ENCODE measurements around the gene MAMDC4. TPM values are rescaled to one million over a fixed set of nuclear protein-coding genes. Genes with fewer than 3 reads are reported as not detected.
"Not testable (repeated sequence)": the region's sequence is repeated elsewhere in the genome, so short reads cannot be mapped to it uniquely, and the experiment has no call there.

The MAMDC4 gene
- total RNA-seq, 2 donors from 2014 or later, result 19.1 to 20.1 TPM

- no peak for ATAC-seq
- intact Hi-C loops (cut with DNase I, micrococcal nuclease), result no loop called here
Observed at GRCh38 chr9:136823136-136824046, 28.8 kb upstream of the MAMDC4 start.

GRCh38 chr9:136824496-136825225, 27.5 kb upstream of the MAMDC4 start:
- intact Hi-C loops (cut with DNase I, micrococcal nuclease), result no loop called here
- DNase-seq (no peak), ATAC-seq (peak; percentile 8)

More at GRCh38 chr9:136823136-136824046, 28.8 kb upstream of the MAMDC4 start:
- no peak for DNase-seq

GRCh38 chr9:136825295-136826187, 26.6 kb upstream of the MAMDC4 start:
- ATAC-seq, result no peak
- DNase-seq, result no peak
- intact Hi-C loops (cut with DNase I, micrococcal nuclease), result no loop called here

- intact Hi-C loops (cut with DNase I, micrococcal nuclease), result no loop called here
- DNase-seq, result no peak
- ATAC-seq, result no peak
Observed at GRCh38 chr9:136826188-136826541, 26.0 kb upstream of the MAMDC4 start.

GRCh38 chr9:136826703-136827582, 25.2 kb upstream of the MAMDC4 start:
- intact Hi-C loops (cut with DNase I, micrococcal nuclease), result no loop called here
- no peak for DNase-seq
- ATAC-seq, result no peak

GRCh38 chr9:136827794-136828473, 24.2 kb upstream of the MAMDC4 start:
- no peak for DNase-seq
- intact Hi-C loops (cut with DNase I, micrococcal nuclease), result no loop called here
- ATAC-seq, result no peak

- intact Hi-C loops (cut with DNase I, micrococcal nuclease), result no loop called here
- ATAC-seq, result no peak
- no peak for DNase-seq
Observed at GRCh38 chr9:136828474-136829140, 23.5 kb upstream of the MAMDC4 start.

- ATAC-seq (no peak), DNase-seq (no peak)
- intact Hi-C loops (cut with DNase I, micrococcal nuclease), result no loop called here
Observed at GRCh38 chr9:136829412-136829811, 22.7 kb upstream of the MAMDC4 start.

GRCh38 chr9:136829981-136830885, 21.9 kb upstream of the MAMDC4 start:
- no peak for DNase-seq
- intact Hi-C loops (cut with DNase I, micrococcal nuclease), result no loop called here
- ATAC-seq, result peak; percentile 6

- ATAC-seq, result no peak
- DNase-seq, result no peak
- intact Hi-C loops (cut with DNase I, micrococcal nuclease), result no loop called here
Observed at GRCh38 chr9:136831002-136831719, 21.0 kb upstream of the MAMDC4 start.

GRCh38 chr9:136831720-136832104, 20.4 kb upstream of the MAMDC4 start:
- ATAC-seq, result no peak
- intact Hi-C loops (cut with DNase I, micrococcal nuclease), result no loop called here
- DNase-seq, result no peak

GRCh38 chr9:136832581-136832980, 19.6 kb upstream of the MAMDC4 start:
- DNase-seq (no peak), ATAC-seq (no peak)
- intact Hi-C loops (cut with DNase I, micrococcal nuclease), result no loop called here

GRCh38 chr9:136833381-136834048, 18.6 kb upstream of the MAMDC4 start:
- DNase-seq; ATAC-seq; intact Hi-C loops (cut with DNase I, micrococcal nuclease): not testable (repeated sequence)

- ATAC-seq, result no peak
- intact Hi-C loops (cut with DNase I, micrococcal nuclease), result no loop called here
- DNase-seq, result no peak
Observed at GRCh38 chr9:136835162-136835931, 16.8 kb upstream of the MAMDC4 start.
